ENCODE measurements around the gene ACKR2.

The ACKR2 gene

GRCh38 chr3:42892169-42892568 is 82.9 kb downstream of the ACKR2 start:
- no peaks in the 10 kb centered on the region for H3K27me3 ChIP-seq (ENCODE audit: insufficient read depth, low read depth, severe bottlenecking)

GRCh38 chr3:42892807-42893206 is 83.6 kb downstream of the ACKR2 start:
- Histone ChIP-seq H3K36me3 (no peaks in the 10 kb centered on the region), H3K4me3 (ENCODE audit: low read depth, low read length) (no peak overlapping the region), H3K27me3 (ENCODE audit: insufficient read depth, low read depth, severe bottlenecking) (no peaks in the 10 kb centered on the region), H3K9me3 (ENCODE audit: severe bottlenecking) (no peaks in the 10 kb centered on the region), H3K27ac (no peak overlapping the region)
- no peak for DNase-seq
- TF ChIP-seq CTCF (IDR thresholded peaks at IDR 0.05; ENCODE audit: low read depth, low read length), result no peak

More at GRCh38 chr3:42892169-42892568, 82.9 kb downstream of the ACKR2 start:
- Histone ChIP-seq H3K27ac (no peak overlapping the region), H3K4me3 (ENCODE audit: low read depth, low read length) (no peak overlapping the region), H3K9me3 (ENCODE audit: severe bottlenecking) (no peaks in the 10 kb centered on the region), H3K36me3 (no peaks in the 10 kb centered on the region)
- TF ChIP-seq CTCF (IDR thresholded peaks at IDR 0.05; ENCODE audit: low read depth, low read length), result no peak
- DNase-seq, result no peak

GRCh38 chr3:42894698-42895579 is 85.7 kb downstream of the ACKR2 start:
- no peak for DNase-seq
- TF ChIP-seq CTCF (IDR thresholded peaks at IDR 0.05; ENCODE audit: low read depth, low read length), result no peak
- no peaks in the 10 kb centered on the region for H3K27me3 ChIP-seq (ENCODE audit: insufficient read depth, low read depth, severe bottlenecking)
- no peak overlapping the region for H3K4me3 ChIP-seq (ENCODE audit: low read depth, low read length)
- H3K27ac ChIP-seq, result no peak overlapping the region
- H3K36me3 ChIP-seq, result no peaks in the 10 kb centered on the region
- no peaks in the 10 kb centered on the region for H3K9me3 ChIP-seq (ENCODE audit: severe bottlenecking)

- no peaks in the 10 kb centered on the region for H3K36me3 ChIP-seq
- TF ChIP-seq CTCF (IDR thresholded peaks at IDR 0.05; ENCODE audit: low read depth, low read length), result no peak
- no peaks in the 10 kb centered on the region for H3K9me3 ChIP-seq (ENCODE audit: severe bottlenecking)
- no peak overlapping the region for H3K4me3 ChIP-seq (ENCODE audit: low read depth, low read length)
- H3K27me3 ChIP-seq (ENCODE audit: insufficient read depth, low read depth, severe bottlenecking), result no peaks in the 10 kb centered on the region
- no peak overlapping the region for H3K27ac ChIP-seq
- DNase-seq, result no peak
Observed at GRCh38 chr3:42895580-42895868, 86.3 kb downstream of the ACKR2 start.

- no peaks in the 10 kb centered on the region for H3K9me3 ChIP-seq (ENCODE audit: severe bottlenecking)
Observed at GRCh38 chr3:42898896-42899675, 89.8 kb downstream of the ACKR2 start.

More at GRCh38 chr3:42898896-42899675, 89.8 kb downstream of the ACKR2 start:
- TF ChIP-seq CTCF (IDR thresholded peaks at IDR 0.05; ENCODE audit: low read depth, low read length), result peak; percentile 39
- no peaks in the 10 kb centered on the region for H3K36me3 ChIP-seq
- H3K4me3 ChIP-seq (ENCODE audit: low read depth, low read length), result no peak overlapping the region
- no peak overlapping the region for H3K27ac ChIP-seq
- DNase-seq, result no peak
- H3K27me3 ChIP-seq (ENCODE audit: insufficient read depth, low read depth, severe bottlenecking), result no peaks in the 10 kb centered on the region
